ENCODE measurements around the gene LRBA. TPM values are rescaled to one million over a fixed set of nuclear protein-coding genes. Genes with fewer than 3 reads are reported as not detected.
A peak's percentile ranks its signal among the peaks of the same experiment; 100 is the strongest.
"Not testable (repeated sequence)": the region's sequence is repeated elsewhere in the genome, so short reads cannot be mapped to it uniquely, and the experiment has no call there.

LRBA gene
- total RNA-seq, 8 experiments from 2014 or later: 15.9 to 71.4 (median 24.7) TPM

DNA sequence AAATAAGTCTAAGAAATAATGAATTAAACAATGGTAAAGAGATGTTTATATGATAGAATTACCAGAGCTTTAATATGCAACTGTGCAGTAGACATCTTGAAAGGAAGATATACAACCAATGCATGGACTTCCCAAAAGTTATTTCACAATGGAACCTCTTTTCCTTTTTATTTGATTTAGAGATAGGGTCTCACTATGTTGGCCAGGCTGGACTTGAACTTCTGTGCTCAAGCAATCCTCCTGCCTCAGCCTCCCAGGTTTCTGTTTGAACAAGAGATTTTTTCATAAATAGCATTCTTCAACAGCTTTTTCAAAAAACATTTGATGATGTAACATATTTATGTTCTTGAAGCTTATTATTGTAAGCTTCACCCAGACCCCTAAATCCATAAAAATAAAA lies 72.0 kb downstream of the LRBA start:
- Histone ChIP-seq H3K4me1 (replicated peaks in 1 of 2) (no peaks in the 10 kb centered on the region), H3K27ac (no peak overlapping the region), H3K4me3 (no peak overlapping the region)
- no peak for ATAC-seq (replicated peaks in 6 of 8)
- in situ Hi-C loops (cut with MboI; ENCODE audit: low pct_unique_long_range_greater_than_20kb in 2 of 9, low sequenced_read_pairs in 9 of 9, unreplicated experiment in 9 of 9): no loop called here

DNA sequence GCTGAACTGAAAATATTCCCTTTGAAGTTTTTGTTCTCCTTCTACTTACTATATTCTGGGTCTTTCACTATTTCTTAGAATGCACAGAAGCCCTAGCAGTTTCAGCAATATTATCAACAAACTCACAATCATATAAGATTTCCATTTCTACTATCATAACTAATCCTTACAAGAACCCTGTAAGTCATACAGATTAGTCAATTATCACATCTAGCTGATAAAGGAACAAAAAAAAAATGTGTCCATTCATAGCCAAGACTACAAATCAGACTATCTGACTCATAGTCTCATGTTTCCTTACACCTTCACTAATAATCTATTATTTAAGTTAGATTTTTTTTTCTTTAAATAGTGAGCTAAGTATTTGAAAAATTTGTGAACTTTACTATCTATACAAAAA lies 72.5 kb downstream of the LRBA start:
- Histone ChIP-seq H3K4me1 (replicated peaks in 1 of 2) (no peaks in the 10 kb centered on the region), H3K4me3 (no peak overlapping the region), H3K27ac (no peak overlapping the region)
- in situ Hi-C loops (cut with MboI; ENCODE audit: low pct_unique_long_range_greater_than_20kb in 2 of 9, low sequenced_read_pairs in 9 of 9, unreplicated experiment in 9 of 9): no loop called here
- ATAC-seq (replicated peaks in 6 of 8): no peak

DNA sequence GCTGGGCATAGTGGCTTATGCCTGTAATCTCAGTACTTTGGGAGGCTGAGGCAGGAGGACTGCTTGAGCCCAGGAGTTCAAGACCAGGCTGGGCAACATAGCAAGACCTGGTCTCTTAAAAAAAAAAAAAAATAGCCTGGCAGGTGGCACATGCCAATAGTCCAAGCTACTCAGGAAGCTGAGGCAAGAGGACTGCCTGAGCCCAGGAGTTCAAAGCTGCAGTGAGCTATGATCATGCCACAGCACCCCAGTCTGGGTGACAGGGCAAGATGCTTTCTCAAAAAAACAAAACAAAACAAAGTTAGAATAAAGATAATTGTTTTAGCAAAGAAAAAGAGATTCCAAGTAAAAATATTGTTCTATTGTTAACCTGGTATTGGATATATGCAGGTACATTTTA lies 75.0 kb downstream of the LRBA start:
- in situ Hi-C loops (cut with MboI; ENCODE audit: low pct_unique_long_range_greater_than_20kb in 2 of 9, low sequenced_read_pairs in 9 of 9, unreplicated experiment in 9 of 9): no loop called here
- no peak for ATAC-seq (replicated peaks in 6 of 8)
- Histone ChIP-seq H3K4me1 (replicated peaks in 1 of 2) (no peaks in the 10 kb centered on the region), H3K4me3 (no peak overlapping the region), H3K27ac (no peak overlapping the region)

DNA sequence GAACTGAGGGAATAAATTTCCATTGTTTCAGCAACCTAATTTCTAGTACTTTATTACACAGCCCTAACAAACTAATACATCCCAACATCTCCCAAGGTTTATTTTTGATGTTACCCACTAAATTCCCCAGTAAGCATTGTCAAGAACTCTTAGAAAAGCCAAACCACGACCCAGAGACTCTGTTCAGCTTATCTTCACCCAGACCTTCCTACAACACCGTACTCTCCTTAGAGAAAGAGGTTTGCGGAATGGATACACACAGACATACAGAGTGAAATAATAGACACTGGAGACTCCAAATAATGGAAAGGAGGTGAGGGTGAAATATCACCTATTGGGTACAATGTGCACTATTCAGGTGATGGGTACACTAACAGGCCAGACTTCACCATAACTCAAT lies 75.6 kb downstream of the LRBA start:
- H3K4me3 ChIP-seq: no peak overlapping the region
- H3K4me1 ChIP-seq (replicated peaks in 1 of 2): no peaks in the 10 kb centered on the region
- WGBS, 10 experiments: 85 to 100% (median 93%) methylated on average over 2 to 3 of the region's 3 CpGs; no CpG with 5 or more reads in 4 of the 10 experiments
- ATAC-seq (replicated peaks in 6 of 8): no peak
- in situ Hi-C loops (cut with MboI; ENCODE audit: low pct_unique_long_range_greater_than_20kb in 2 of 9, low sequenced_read_pairs in 9 of 9, unreplicated experiment in 9 of 9): no loop called here
- H3K27ac ChIP-seq: no peak overlapping the region

DNA sequence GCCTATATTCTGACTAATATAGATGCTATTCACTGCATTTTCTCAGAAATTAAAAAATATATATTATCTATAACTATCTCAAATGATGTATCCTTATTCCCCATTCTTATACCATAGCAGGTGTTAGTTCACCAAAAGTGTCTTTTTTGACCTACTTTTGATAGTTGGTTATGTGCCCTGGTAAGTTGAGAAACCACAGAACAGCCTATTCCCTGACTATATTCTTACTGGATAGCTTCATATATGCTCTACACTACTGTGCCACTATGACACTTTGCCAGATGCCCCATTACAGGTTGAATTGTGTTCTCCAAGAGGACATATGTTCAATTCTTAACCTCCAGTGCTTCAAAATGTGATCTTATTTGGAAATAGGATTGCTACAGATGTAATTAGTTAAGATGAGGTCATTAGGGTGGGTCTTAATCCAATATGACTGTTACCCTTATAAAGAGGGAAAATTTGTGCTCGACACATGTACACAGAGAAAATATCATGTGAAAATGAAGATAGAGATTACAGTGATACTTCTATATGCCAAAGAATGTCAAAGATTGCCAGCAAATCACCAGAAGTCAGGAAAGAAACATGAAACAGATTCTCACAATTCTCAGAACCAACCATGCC lies 76.1 kb downstream of the LRBA start:
- ATAC-seq (replicated peaks in 6 of 8): peak in 1 of 8 experiments; percentile 41
- no peak overlapping the region for H3K27ac ChIP-seq
- H3K4me1 ChIP-seq (replicated peaks in 1 of 2): no peaks in the 10 kb centered on the region
- no peak overlapping the region for H3K4me3 ChIP-seq
- 33 to 100% (median 89%) methylated on average over 1 of the region's 1 CpG; no CpG with 5 or more reads in 3 of the 10 experiments for WGBS, 10 experiments
- in situ Hi-C loops (cut with MboI; ENCODE audit: low pct_unique_long_range_greater_than_20kb in 2 of 9, low sequenced_read_pairs in 9 of 9, unreplicated experiment in 9 of 9): no loop called here

DNA sequence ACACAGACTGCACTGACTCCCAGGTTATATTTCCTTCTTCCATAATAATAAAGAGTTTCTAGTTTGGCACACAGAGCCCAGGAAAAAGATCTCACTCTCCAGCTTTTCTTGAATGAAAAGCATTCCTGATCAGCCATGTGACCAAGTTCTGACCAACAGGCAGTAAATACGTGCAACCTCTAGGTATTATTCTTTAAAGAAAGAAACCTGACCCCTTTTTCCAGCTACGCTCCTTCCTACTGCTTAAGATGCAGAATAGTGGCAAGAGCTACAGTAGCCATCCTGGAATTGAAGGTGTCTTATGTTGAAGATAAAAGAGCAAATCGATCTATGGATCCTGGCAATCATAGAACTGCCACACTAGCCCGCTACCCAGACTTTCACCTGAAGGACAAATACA lies 76.7 kb downstream of the LRBA start:
- Histone ChIP-seq H3K4me3 (no peak overlapping the region), H3K4me1 (replicated peaks in 1 of 2) (no peaks in the 10 kb centered on the region), H3K27ac (no peak overlapping the region)
- 30 to 100% (median 74%) methylated on average over 1 to 4 of the region's 4 CpGs; no CpG with 5 or more reads in 1 of the 10 experiments for WGBS, 10 experiments
- ATAC-seq (replicated peaks in 6 of 8): no peak
- in situ Hi-C loops (cut with MboI; ENCODE audit: low pct_unique_long_range_greater_than_20kb in 2 of 9, low sequenced_read_pairs in 9 of 9, unreplicated experiment in 9 of 9): no loop called here

DNA sequence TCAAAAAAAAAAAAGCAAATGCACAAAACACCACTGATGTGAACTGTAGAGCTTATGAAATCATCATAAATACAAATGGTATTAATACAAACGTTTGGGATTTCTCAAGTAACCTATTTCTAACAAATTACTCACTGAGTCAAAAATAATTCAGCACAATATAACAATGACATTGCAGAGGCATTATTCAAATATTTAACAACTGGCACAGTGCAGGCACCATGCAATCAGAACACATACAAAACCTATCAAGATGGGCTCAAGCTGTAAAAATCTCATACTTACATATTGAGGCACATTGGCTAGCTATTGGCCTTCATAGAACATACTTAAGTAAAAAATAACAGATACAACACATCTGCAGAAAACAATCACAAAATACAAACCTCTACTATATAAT lies 81.1 kb downstream of the LRBA start:
- Histone ChIP-seq H3K4me1 (replicated peaks in 1 of 2) (no peaks in the 10 kb centered on the region), H3K27ac (no peak overlapping the region), H3K4me3 (no peak overlapping the region)
- WGBS, 10 experiments: 0 to 100% (median 53%) methylated on average over 1 of the region's 1 CpG; no CpG with 5 or more reads in 2 of the 10 experiments
- in situ Hi-C loops (cut with MboI; ENCODE audit: low pct_unique_long_range_greater_than_20kb in 2 of 9, low sequenced_read_pairs in 9 of 9, unreplicated experiment in 9 of 9): no loop called here
- no peak for ATAC-seq (replicated peaks in 6 of 8)

DNA sequence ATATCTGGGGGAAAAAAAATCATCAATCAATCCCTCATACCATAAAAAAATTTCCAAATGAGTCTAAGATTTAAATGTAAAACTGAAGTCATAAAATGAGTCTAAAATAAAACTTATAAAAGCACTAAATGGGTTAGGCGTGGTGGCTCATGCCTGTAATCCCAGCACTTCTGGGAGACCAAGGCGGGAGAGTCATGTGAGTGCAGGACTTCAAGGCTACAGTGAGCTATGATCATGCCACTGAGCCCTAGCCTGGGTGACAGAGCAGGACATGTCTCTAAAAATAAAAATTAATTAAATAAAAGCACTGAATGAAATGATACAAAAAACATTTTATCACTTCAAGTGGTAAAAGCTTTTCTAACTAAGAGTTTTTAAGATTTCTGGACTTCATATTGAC lies 83.3 kb downstream of the LRBA start:
- Histone ChIP-seq H3K4me3 (no peak overlapping the region), H3K4me1 (replicated peaks in 1 of 2) (no peaks in the 10 kb centered on the region), H3K27ac (no peak overlapping the region)
- 90 to 100% (median 96%) methylated on average over 1 to 2 of the region's 2 CpGs; no CpG with 5 or more reads in 4 of the 10 experiments for WGBS, 10 experiments
- peak in 2 of 8 experiments; percentile 29 to 61 for ATAC-seq (replicated peaks in 6 of 8)
- in situ Hi-C loops (cut with MboI; ENCODE audit: low pct_unique_long_range_greater_than_20kb in 2 of 9, low sequenced_read_pairs in 9 of 9, unreplicated experiment in 9 of 9): no loop called here

DNA sequence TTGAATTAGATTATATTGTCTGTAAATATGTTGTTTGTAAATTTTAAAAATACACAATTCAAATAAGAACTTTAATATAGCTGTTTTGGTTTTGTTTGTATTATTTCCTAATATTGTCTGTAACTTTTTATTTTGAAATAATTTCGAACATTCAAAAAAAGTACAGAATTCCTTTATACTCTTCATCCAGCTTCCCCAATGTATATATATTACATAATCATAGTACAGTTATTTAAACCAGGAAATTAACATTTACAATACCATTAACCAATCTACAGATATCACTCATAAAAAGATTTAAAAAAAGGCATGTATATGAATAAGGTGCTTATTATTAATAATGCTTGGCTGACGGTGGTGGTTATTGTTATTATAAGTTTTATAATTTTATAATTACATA lies 84.1 kb downstream of the LRBA start:
- in situ Hi-C loops (cut with MboI; ENCODE audit: low pct_unique_long_range_greater_than_20kb in 2 of 9, low sequenced_read_pairs in 9 of 9, unreplicated experiment in 9 of 9): no loop called here
- 50 to 100% (median 94%) methylated on average over 1 to 2 of the region's 2 CpGs for WGBS, 10 experiments

DNA sequence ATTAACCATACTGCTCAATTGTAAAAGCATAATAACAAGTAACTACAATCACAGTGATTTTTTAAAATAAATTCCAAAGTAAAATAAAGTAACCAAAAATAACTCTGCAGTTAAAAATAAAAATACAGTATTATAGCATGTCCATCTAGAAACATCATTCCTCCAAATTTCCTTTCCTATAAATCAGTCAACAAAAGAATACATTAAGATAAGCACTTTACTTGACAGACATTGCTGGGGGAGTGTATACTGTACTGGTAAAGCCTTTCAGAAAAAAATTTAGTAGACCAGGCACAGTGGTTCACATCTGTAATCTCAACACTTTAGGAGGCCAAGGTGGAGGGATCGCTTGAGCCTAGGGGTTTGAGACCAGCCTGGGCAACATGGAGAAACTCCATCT lies 91.1 kb downstream of the LRBA start:
- no peak overlapping the region for H3K4me3 ChIP-seq
- in situ Hi-C loops (cut with MboI; ENCODE audit: low pct_unique_long_range_greater_than_20kb in 2 of 9, low sequenced_read_pairs in 9 of 9, unreplicated experiment in 9 of 9): no loop called here
- ATAC-seq (replicated peaks in 6 of 8): no peak
- WGBS, 10 experiments: 70 to 100% (median 100%) methylated on average over 1 of the region's 1 CpG; no CpG with 5 or more reads in 5 of the 10 experiments
- H3K27ac ChIP-seq: no peak overlapping the region
- no peaks in the 10 kb centered on the region for H3K4me1 ChIP-seq (replicated peaks in 1 of 2)

More for the DNA sequence above, 84.1 kb downstream of the LRBA start:
- H3K4me1 ChIP-seq (replicated peaks in 1 of 2): no peaks in the 10 kb centered on the region
- H3K27ac ChIP-seq: no peak overlapping the region
- no peak overlapping the region for H3K4me3 ChIP-seq
- no peak for ATAC-seq (replicated peaks in 6 of 8)

DNA sequence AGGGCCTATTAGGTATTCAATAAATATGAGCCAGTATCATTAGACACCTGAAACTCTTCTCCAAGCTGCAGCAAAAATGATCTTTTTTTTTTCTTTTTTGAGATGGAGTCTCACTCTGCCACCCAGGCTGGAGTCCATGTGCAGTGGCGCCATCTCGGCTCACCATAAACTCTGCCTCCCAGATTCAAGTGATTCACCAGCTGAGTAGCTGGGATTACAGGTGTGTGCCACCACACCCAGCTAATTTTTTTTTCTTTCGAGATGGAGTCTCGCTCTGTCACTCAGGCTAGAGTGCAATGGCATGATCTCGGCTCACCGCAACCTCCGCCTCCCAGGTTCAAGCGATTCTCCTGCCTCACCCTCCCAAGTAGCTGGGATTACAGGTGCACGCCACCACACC lies 93.6 kb downstream of the LRBA start:
- ATAC-seq (replicated peaks in 6 of 8); H3K4me3 ChIP-seq; H3K4me1 ChIP-seq (replicated peaks in 1 of 2); in situ Hi-C loops (cut with MboI; ENCODE audit: low pct_unique_long_range_greater_than_20kb in 2 of 9, low sequenced_read_pairs in 9 of 9, unreplicated experiment in 9 of 9); H3K27ac ChIP-seq: not testable (repeated sequence)
- 97 to 100% (median 100%) methylated on average over 1 to 9 of the region's 9 CpGs; no CpG with 5 or more reads in 3 of the 10 experiments for WGBS, 10 experiments

DNA sequence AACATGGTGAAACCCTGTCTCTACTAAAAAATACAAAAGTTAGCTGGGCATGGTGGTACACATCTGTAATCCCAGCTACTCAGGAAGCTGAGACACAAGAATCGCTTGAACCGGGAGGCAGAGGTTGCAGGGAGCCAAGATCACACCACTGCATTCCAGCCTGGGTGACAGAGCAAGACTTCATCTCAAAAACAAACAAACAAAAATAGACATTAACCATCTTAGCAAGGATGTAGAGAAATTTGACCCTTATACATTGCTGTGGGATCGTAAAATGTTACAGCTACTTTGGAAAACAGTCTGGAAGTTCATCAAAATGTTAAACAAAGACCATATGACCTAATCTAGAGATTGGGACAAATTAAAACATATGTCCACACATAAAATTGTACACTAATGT lies 96.5 kb downstream of the LRBA start:
- WGBS, 10 experiments: 80 to 100% (median 92%) methylated on average over 1 to 3 of the region's 3 CpGs; no CpG with 5 or more reads in 3 of the 10 experiments
- H3K4me3 ChIP-seq; H3K4me1 ChIP-seq (replicated peaks in 1 of 2); in situ Hi-C loops (cut with MboI; ENCODE audit: low pct_unique_long_range_greater_than_20kb in 2 of 9, low sequenced_read_pairs in 9 of 9, unreplicated experiment in 9 of 9); H3K27ac ChIP-seq; ATAC-seq (replicated peaks in 6 of 8): not testable (repeated sequence)

DNA sequence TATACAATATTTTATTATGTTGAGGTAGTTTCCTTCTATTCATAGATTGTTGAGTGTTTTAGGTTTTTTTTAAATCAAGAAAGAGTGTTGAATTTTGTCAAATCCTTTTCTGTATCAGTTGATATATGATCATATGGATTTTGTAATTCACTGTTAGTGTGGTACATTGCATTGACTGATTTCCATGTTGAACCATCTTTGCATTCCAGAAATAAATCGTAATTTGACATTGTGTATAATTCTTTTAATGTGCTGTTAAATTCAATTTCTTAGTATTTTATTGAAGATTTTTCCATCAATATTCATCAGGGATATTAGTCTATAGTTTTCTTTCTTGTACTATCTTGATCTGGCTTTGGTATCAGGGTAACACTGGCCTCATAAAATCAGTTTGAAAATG lies 103.8 kb downstream of the LRBA start:
- no peak overlapping the region for H3K4me3 ChIP-seq
- no peak overlapping the region for H3K27ac ChIP-seq
- H3K4me1 ChIP-seq (replicated peaks in 1 of 2): no peaks in the 10 kb centered on the region
- WGBS, 10 experiments: 82 to 100% (median 100%) methylated on average over 1 of the region's 1 CpG; no CpG with 5 or more reads in 3 of the 10 experiments
- ATAC-seq (replicated peaks in 6 of 8): no peak
- in situ Hi-C loops (cut with MboI; ENCODE audit: low pct_unique_long_range_greater_than_20kb in 2 of 9, low sequenced_read_pairs in 9 of 9, unreplicated experiment in 9 of 9): no loop called here

DNA sequence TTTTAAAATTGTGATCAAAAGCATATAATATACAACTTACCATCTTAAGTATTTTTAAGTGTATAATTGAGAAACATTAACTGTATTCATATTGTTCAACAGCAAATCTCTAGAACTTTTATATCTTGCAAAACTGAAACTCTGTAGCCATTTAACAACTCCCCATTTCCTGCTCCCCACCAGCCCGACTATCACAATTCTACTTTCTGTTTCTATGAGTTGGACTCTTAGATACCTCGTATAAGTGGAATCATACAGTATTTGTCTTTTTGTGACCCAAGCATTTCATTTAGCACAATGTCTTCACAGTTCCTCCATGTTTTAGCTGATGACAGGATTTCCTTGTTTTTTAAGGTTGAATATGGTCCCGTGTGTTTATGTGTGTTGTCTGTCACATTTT lies 106.0 kb downstream of the LRBA start:
- Histone ChIP-seq H3K27ac (no peak overlapping the region), H3K4me3 (no peak overlapping the region), H3K4me1 (replicated peaks in 1 of 2) (no peaks in the 10 kb centered on the region)
- in situ Hi-C loops (cut with MboI; ENCODE audit: low pct_unique_long_range_greater_than_20kb in 2 of 9, low sequenced_read_pairs in 9 of 9, unreplicated experiment in 9 of 9): no loop called here
- no peak for ATAC-seq (replicated peaks in 6 of 8)
- WGBS, 10 experiments: 76 to 100% (median 100%) methylated on average over 1 to 3 of the region's 3 CpGs; no CpG with 5 or more reads in 1 of the 10 experiments
